GM12891 (cell line): Measurements from ENCODE around the gene PLEKHA3.

Experiments used
- DNase-seq: peaks from one replicate; pipeline ENCODE4 v3.0.0; 2011; ENCODE audit warnings: low spot score; ENCODE audit not compliant: insufficient read length
- FAIRE-seq: peaks from 2 replicates; lab custom pipeline; 2011; peaks lifted over from hg19 to GRCh38; lab: Jason Lieb, UNC
- PAX5 ChIP-seq: IDR thresholded peaks from 2 replicates; pipeline ENCODE4 v1.6.1; 2011; ENCODE audit warnings: low read length, moderate library complexity, mild to moderate bottlenecking; ENCODE audit not compliant: insufficient read depth, severe bottlenecking
- POLR2A ChIP-seq: IDR thresholded peaks from 2 replicates; pipeline ENCODE4 v1.6.1; 2011; ENCODE audit warnings: low read depth, low read length, control low read depth
- POLR2AphosphoS5 ChIP-seq: IDR thresholded peaks from 2 replicates; pipeline ENCODE4 v1.6.1; 2011; ENCODE audit warnings: low read depth, low read length, control low read depth
- POU2F2 ChIP-seq: IDR thresholded peaks from 2 replicates; pipeline ENCODE4 v1.6.1; 2011; ENCODE audit warnings: low read depth, mild to moderate bottlenecking, control low read depth, low read length, moderate library complexity
- SPI1 ChIP-seq: IDR thresholded peaks from 2 replicates; pipeline ENCODE4 v1.6.1; 2011; ENCODE audit warnings: low read depth, low read length, control low read depth
- TAF1 ChIP-seq: IDR thresholded peaks from 2 replicates; pipeline ENCODE4 v1.6.1; 2011; ENCODE audit warnings: low read depth, low read length, control low read depth

Gene PLEKHA3

GRCh38 chr2:178499640-178500039, 19.4 kb downstream of the PLEKHA3 start:
- peak; percentile 60 for FAIRE-seq
- DNase-seq: no peak
- no peak for TF ChIP-seq POU2F2
- no peak for TF ChIP-seq SPI1
- TF ChIP-seq TAF1: no peak
- TF ChIP-seq POLR2AphosphoS5: no peak
- TF ChIP-seq PAX5: no peak
- no peak for TF ChIP-seq POLR2A

DNA sequence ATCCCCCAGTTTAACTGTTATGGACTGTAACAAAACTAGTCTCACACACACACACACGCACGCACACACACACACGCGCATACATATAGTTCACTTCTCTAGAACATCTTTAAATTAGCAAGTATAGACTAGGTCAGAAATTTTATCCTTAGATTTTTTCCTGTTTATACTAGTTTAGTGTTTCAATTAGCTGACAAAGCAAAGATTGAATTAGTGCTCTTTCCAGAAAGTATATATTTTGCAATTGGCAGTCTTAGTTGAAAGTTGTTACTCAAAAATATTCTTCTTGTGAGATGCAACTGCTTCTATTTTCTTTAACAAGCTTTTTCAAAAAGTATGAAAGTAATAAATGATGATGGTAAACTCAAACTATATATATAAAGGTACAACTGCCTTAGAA, 22.5 kb downstream of the PLEKHA3 start:
- DNase-seq (no peak), FAIRE-seq (no peak)
- TF ChIP-seq POLR2AphosphoS5: no peak

- DNase-seq (no peak), FAIRE-seq (no peak)
- TF ChIP-seq POLR2A (no peak), TAF1 (no peak), SPI1 (no peak), POLR2AphosphoS5 (no peak), PAX5 (no peak), POU2F2 (no peak)
These were observed 25.8 kb downstream of the PLEKHA3 start for GRCh38 chr2:178506101-178506500.

- DNase-seq (no peak), FAIRE-seq (no peak)
- TF ChIP-seq POU2F2: no peak
- TF ChIP-seq TAF1: no peak
- no peak for TF ChIP-seq POLR2AphosphoS5
- no peak for TF ChIP-seq POLR2A
- TF ChIP-seq SPI1: no peak
- TF ChIP-seq PAX5: no peak
These were observed 26.3 kb downstream of the PLEKHA3 start for GRCh38 chr2:178506524-178506923.

GRCh38 chr2:178506949-178507348, 26.7 kb downstream of the PLEKHA3 start:
- FAIRE-seq: no peak
- no peak for DNase-seq
- TF ChIP-seq TAF1 (no peak), POLR2AphosphoS5 (no peak), POLR2A (no peak), SPI1 (no peak), PAX5 (no peak), POU2F2 (no peak)

- TF ChIP-seq TAF1: no peak
- no peak for TF ChIP-seq POLR2A
- no peak for TF ChIP-seq PAX5
- TF ChIP-seq POU2F2: no peak
- no peak for TF ChIP-seq SPI1
- no peak for TF ChIP-seq POLR2AphosphoS5
- DNase-seq: no peak
- no peak for FAIRE-seq
These were observed 28.4 kb downstream of the PLEKHA3 start for GRCh38 chr2:178508646-178509045.

GRCh38 chr2:178510384-178510783, 30.1 kb downstream of the PLEKHA3 start:
- FAIRE-seq (no peak), DNase-seq (no peak)
- TF ChIP-seq SPI1: no peak
- TF ChIP-seq POU2F2: no peak
- no peak for TF ChIP-seq POLR2A
- no peak for TF ChIP-seq TAF1
- TF ChIP-seq PAX5: no peak
- no peak for TF ChIP-seq POLR2AphosphoS5

DNA sequence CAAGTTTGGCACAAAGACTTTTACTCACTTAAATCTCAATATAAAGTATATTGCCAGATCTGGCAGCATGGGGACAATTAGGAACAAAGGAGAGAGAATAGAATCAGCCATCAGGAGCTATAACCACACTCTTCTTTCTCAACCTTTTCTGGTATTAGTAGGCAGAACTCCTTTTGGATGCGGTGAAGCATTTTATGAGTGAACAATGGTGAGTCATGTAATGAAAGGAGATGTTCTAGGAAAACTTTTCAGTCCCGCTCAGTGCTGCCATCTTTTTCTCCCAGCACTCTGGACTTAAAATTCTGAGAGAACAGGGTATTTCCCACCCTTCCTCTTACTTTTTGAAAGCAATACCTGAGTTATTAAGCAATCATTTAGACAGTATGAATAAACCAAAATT, 32.2 kb downstream of the PLEKHA3 start:
- no peak for FAIRE-seq
- no peak for DNase-seq
- TF ChIP-seq PAX5 (no peak), TAF1 (no peak), POU2F2 (no peak), POLR2A (no peak), SPI1 (no peak), POLR2AphosphoS5 (no peak)

GRCh38 chr2:178513876-178514275, 33.6 kb downstream of the PLEKHA3 start:
- DNase-seq: no peak
- no peak for FAIRE-seq
- TF ChIP-seq PAX5: no peak
- no peak for TF ChIP-seq TAF1
- TF ChIP-seq POLR2A: no peak
- TF ChIP-seq POU2F2: no peak
- TF ChIP-seq SPI1: no peak
- TF ChIP-seq POLR2AphosphoS5: no peak

GRCh38 chr2:178514664-178515063, 34.4 kb downstream of the PLEKHA3 start:
- TF ChIP-seq POU2F2: no peak
- no peak for TF ChIP-seq POLR2AphosphoS5
- no peak for TF ChIP-seq PAX5
- TF ChIP-seq POLR2A: no peak
- TF ChIP-seq SPI1: no peak
- no peak for TF ChIP-seq TAF1
- no peak for DNase-seq
- FAIRE-seq: peak; percentile 66

GRCh38 chr2:178517496-178517895, 37.2 kb downstream of the PLEKHA3 start:
- DNase-seq: no peak
- no peak for FAIRE-seq
- TF ChIP-seq POLR2AphosphoS5 (no peak), POLR2A (no peak), TAF1 (no peak), PAX5 (no peak), POU2F2 (no peak), SPI1 (no peak)
